Panc1 (cell line): ENCODE data around the gene ZDHHC1. TPM values are rescaled to one million over a fixed set of nuclear protein-coding genes. Genes with fewer than 3 reads are reported as not detected.
"Not testable (repeated sequence)": the region's sequence is repeated elsewhere in the genome, so short reads cannot be mapped to it uniquely, and the experiment has no call there.

ENCODE experiments used
- ATAC-seq: fragments of 200-7000 bp; cut with Tn5 transposase; 2 replicates; pipeline ENCODE4 v1.9.1; 2020; ENCODE audit warnings: mild to moderate bottlenecking, moderate library complexity
- BruUV-seq: library from RNA; stranded (reverse); fragments of 400-500 nt; replicated peaks from 2 replicates; lab custom pipeline; 2021; lab: Mats Ljungman, UMichigan
- CTCF ChIA-PET: fragments of 300-600 bp; sonication (Branson Sonifier 250); formaldehyde crosslinking; loops from one replicate; lab custom pipeline; 2022; ENCODE audit warnings: antibody characterized with exemption; lab: Charles Lee
- POLR2A ChIA-PET: fragments of 300-600 bp; sonication (Branson Sonifier 250); formaldehyde crosslinking; loops from one replicate; lab custom pipeline; 2022; ENCODE audit warnings: antibody characterized with exemption; lab: Charles Lee
- DNase-seq: peaks from one replicate; pipeline ENCODE4 v3.0.0-alpha.2; 2010; ENCODE audit warnings: low read depth, low spot score
- H3K27ac ChIP-seq: 2 replicates; pipeline ENCODE4 v1.5.1; 2011; ENCODE audit warnings: mild to moderate bottlenecking, low read length, inconsistent platforms
- H3K27me3 ChIP-seq: fragments of 200-500 bp; sonication (Bioruptor generic); 2 replicates; pipeline ENCODE4 v1.6.0; 2014; ENCODE audit warnings: low read length, inconsistent platforms; ENCODE audit not compliant: control insufficient read depth, insufficient read depth
- H3K36me3 ChIP-seq: fragments of 200-500 bp; sonication (Bioruptor generic); 2 replicates; pipeline ENCODE4 v1.5.1; 2014; ENCODE audit warnings: inconsistent platforms, mild to moderate bottlenecking, low read length, moderate library complexity; ENCODE audit not compliant: control insufficient read depth, insufficient read depth
- H3K4me1 ChIP-seq: 2 replicates; pipeline ENCODE4 v1.5.1; 2011; ENCODE audit warnings: inconsistent platforms, mild to moderate bottlenecking, low read length, moderate library complexity; ENCODE audit not compliant: control insufficient read depth, insufficient read depth
- H3K4me3 ChIP-seq, 2 experiments: 2 replicates each; pipeline ENCODE4 v1.5.1; 2011 to 2012; ENCODE audit warnings: low read depth in 2 of 2, low read length in 2 of 2, mild to moderate bottlenecking in 2 of 2, inconsistent platforms in 1 of 2, moderate library complexity in 1 of 2
- H3K9me3 ChIP-seq: fragments of 200-500 bp; sonication (Bioruptor generic); 2 replicates; pipeline ENCODE4 v1.5.1; 2014; ENCODE audit warnings: low read depth, mild to moderate bottlenecking, inconsistent platforms, low read length, moderate library complexity; ENCODE audit not compliant: control insufficient read depth, insufficient read depth
- POLR2AphosphoS5 ChIP-seq: IDR thresholded peaks from 2 replicates; pipeline ENCODE4 v1.6.1; 2012; ENCODE audit warnings: mild to moderate bottlenecking, low read depth, low read length, moderate library complexity
- SIN3A ChIP-seq: IDR thresholded peaks from 2 replicates; pipeline ENCODE4 v1.6.1; 2012; ENCODE audit warnings: low read depth, mild to moderate bottlenecking, low read length, moderate library complexity, borderline replicate concordance; ENCODE audit not compliant: insufficient read depth
- TCF7L2 ChIP-seq: IDR thresholded peaks from 2 replicates; pipeline ENCODE4 v1.6.1; 2011; ENCODE audit warnings: mild to moderate bottlenecking, low read depth, low read length, inconsistent platforms
- in situ Hi-C: cut with HindIII; loops from 2 replicates; pipeline ENCODE4 v1.10.0; 2016; ENCODE audit warnings: low sequenced_read_pairs, low pct_unique_long_range_greater_than_20kb
- intact Hi-C: fragments of 100-400 bp; cut with micrococcal nuclease; formaldehyde crosslinking; loops from one replicate; pipeline ENCODE4 v1.10.0; 2022; ENCODE audit not compliant: unreplicated experiment
- total RNA-seq: library from RNA; stranded (reverse); gene quantifications from one replicate; pipeline ENCODE4 v1.2.1, GENCODE V29; 2021; ENCODE audit not compliant: unreplicated experiment
- TF ChIP-seq, protein P1 (sequence below), 2 experiments: IDR thresholded peaks; 2 replicates each; pipeline ENCODE4 v1.6.1; 2011 to 2012; ENCODE audit warnings: low read depth in 2 of 2, control low read depth in 1 of 2, low read length in 1 of 2, mild to moderate bottlenecking in 1 of 2, moderate library complexity in 1 of 2; ENCODE audit not compliant: insufficient read depth in 1 of 2
- TF ChIP-seq, protein P2 (sequence below): fragments of 450-650 bp; IDR thresholded peaks from 2 replicates; pipeline ENCODE4 v1.5.1; 2017; ENCODE audit warnings: mild to moderate bottlenecking

ZDHHC1 gene
- total RNA-seq, 1 experiment from 2014 or later = 7.8 TPM

GRCh38 chr16:67415421-67415820 lies 856 bp downstream of the ZDHHC1 start:
- H3K36me3 ChIP-seq, H3K27ac ChIP-seq, DNase-seq, intact Hi-C loops, ATAC-seq, in situ Hi-C loops, H3K27me3 ChIP-seq, H3K4me1 ChIP-seq, H3K9me3 ChIP-seq, BruUV-seq, POLR2A ChIA-PET, CTCF ChIA-PET: not testable (repeated sequence)
- H3K4me3 ChIP-seq = peak overlapping the region; percentile 51 to 74

- Histone ChIP-seq H3K9me3 (no peaks in the 10 kb centered on the region), H3K36me3 (no peaks in the 10 kb centered on the region), H3K27me3 (no peaks in the 10 kb centered on the region), H3K27ac (no peak overlapping the region), H3K4me1 (no peaks in the 10 kb centered on the region), H3K4me3 (no peak overlapping the region)
- DNase-seq (no peak), ATAC-seq (no peak)
- ChIA-PET CTCF (no interaction called here), POLR2A (no interaction called here)
- in situ Hi-C loops (no loop called here), intact Hi-C loops (no loop called here)
- BruUV-seq = TSS peak; percentile 77
- TF ChIP-seq SIN3A = no peak
- TF ChIP-seq POLR2AphosphoS5 = no peak
- TF ChIP-seq, protein P1, sequence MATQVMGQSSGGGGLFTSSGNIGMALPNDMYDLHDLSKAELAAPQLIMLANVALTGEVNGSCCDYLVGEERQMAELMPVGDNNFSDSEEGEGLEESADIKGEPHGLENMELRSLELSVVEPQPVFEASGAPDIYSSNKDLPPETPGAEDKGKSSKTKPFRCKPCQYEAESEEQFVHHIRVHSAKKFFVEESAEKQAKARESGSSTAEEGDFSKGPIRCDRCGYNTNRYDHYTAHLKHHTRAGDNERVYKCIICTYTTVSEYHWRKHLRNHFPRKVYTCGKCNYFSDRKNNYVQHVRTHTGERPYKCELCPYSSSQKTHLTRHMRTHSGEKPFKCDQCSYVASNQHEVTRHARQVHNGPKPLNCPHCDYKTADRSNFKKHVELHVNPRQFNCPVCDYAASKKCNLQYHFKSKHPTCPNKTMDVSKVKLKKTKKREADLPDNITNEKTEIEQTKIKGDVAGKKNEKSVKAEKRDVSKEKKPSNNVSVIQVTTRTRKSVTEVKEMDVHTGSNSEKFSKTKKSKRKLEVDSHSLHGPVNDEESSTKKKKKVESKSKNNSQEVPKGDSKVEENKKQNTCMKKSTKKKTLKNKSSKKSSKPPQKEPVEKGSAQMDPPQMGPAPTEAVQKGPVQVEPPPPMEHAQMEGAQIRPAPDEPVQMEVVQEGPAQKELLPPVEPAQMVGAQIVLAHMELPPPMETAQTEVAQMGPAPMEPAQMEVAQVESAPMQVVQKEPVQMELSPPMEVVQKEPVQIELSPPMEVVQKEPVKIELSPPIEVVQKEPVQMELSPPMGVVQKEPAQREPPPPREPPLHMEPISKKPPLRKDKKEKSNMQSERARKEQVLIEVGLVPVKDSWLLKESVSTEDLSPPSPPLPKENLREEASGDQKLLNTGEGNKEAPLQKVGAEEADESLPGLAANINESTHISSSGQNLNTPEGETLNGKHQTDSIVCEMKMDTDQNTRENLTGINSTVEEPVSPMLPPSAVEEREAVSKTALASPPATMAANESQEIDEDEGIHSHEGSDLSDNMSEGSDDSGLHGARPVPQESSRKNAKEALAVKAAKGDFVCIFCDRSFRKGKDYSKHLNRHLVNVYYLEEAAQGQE (IDR thresholded peaks at IDR 0.05; ENCODE audit: insufficient read depth in 1 of 2, low read depth in 2 of 2, low read length in 1 of 2) = no peak
- TF ChIP-seq TCF7L2 = no peak
- TF ChIP-seq, protein P2, sequence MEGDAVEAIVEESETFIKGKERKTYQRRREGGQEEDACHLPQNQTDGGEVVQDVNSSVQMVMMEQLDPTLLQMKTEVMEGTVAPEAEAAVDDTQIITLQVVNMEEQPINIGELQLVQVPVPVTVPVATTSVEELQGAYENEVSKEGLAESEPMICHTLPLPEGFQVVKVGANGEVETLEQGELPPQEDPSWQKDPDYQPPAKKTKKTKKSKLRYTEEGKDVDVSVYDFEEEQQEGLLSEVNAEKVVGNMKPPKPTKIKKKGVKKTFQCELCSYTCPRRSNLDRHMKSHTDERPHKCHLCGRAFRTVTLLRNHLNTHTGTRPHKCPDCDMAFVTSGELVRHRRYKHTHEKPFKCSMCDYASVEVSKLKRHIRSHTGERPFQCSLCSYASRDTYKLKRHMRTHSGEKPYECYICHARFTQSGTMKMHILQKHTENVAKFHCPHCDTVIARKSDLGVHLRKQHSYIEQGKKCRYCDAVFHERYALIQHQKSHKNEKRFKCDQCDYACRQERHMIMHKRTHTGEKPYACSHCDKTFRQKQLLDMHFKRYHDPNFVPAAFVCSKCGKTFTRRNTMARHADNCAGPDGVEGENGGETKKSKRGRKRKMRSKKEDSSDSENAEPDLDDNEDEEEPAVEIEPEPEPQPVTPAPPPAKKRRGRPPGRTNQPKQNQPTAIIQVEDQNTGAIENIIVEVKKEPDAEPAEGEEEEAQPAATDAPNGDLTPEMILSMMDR = no peak
Measured at GRCh38 chr16:67413978-67414911, 2.0 kb downstream of the ZDHHC1 start.

DNA sequence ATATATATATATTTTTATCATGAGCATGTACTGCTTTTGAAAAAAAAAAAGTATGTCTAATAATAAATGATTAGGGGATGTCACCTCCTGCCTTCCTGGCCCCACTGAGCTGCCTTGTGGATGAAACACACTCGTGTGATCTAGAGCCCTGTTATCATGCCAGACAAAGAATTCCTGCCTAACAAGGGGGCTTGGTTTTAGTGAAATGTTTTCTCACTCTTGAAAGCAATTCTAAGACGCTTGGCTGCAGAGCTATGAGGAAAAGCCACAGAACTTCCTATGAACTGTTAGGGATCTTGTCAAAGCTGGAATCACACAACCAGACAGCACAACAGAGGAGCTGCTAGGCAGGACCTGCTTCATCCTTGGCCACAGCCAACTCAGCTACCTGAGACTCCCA lies 4.0 kb downstream of the ZDHHC1 start:
- TF ChIP-seq SIN3A (no peak), TCF7L2 (no peak), POLR2AphosphoS5 (no peak)
- TF ChIP-seq, protein P2 = no peak
- TF ChIP-seq, protein P1 (IDR thresholded peaks at IDR 0.05; ENCODE audit: insufficient read depth in 1 of 2, low read depth in 2 of 2, low read length in 1 of 2) = no peak
- Histone ChIP-seq H3K27ac (no peak overlapping the region), H3K9me3 (no peaks in the 10 kb centered on the region), H3K4me3 (no peak overlapping the region), H3K36me3 (no peaks in the 10 kb centered on the region), H3K4me1 (no peaks in the 10 kb centered on the region), H3K27me3 (no peaks in the 10 kb centered on the region)
- intact Hi-C loops (no loop called here), in situ Hi-C loops (no loop called here)
- DNase-seq = no peak
- BruUV-seq = no TSS peak
- ChIA-PET CTCF (interaction anchor here (0.5 to 0.7 kb wide), 2 partner anchors 87 to 179 kb away, joined by 3 to 4 read pairs; no protein-coding TSS in a partner anchor), POLR2A (no interaction called here)
- ATAC-seq = no peak
